Right atrium auricular region (tissue), 2 donors: ENCODE measurements around the gene SCN1A. TPM values are rescaled to one million over a fixed set of nuclear protein-coding genes. Genes with fewer than 3 reads are reported as not detected.

Experiments
- DNase-seq: peaks from one replicate; pipeline ENCODE4 v3.0.0-alpha.2; 2019; ENCODE audit warnings: low spot score
- H3K27ac ChIP-seq, 2 donors: fragments of 200-600 bp; sonication (generic); 1 replicate in 1 of 2; 2 replicates in 1 of 2; pipeline ENCODE4 v1.5.1; 2016 to 2019
- H3K27me3 ChIP-seq, 2 donors: fragments of 200-600 bp; sonication (generic); one replicate each; pipeline versions ENCODE4 v1.5.1 to v1.6.0; 2017 to 2019
- H3K36me3 ChIP-seq: fragments of 200-600 bp; sonication (generic); one replicate; pipeline ENCODE4 v1.5.1; 2016
- H3K4me1 ChIP-seq, 2 donors: fragments of 200-600 bp; sonication (generic); one replicate each; pipeline versions ENCODE4 v1.5.1 to v1.6.0; 2017 to 2019
- H3K4me3 ChIP-seq, 2 donors: fragments of 200-600 bp; sonication (generic); 1 replicate in 1 of 2; 2 replicates in 1 of 2; pipeline ENCODE4 v1.5.1; 2017 to 2019; ENCODE audit warnings: mild to moderate bottlenecking in 1 of 2, moderate library complexity in 1 of 2
- H3K9me3 ChIP-seq, 2 donors: fragments of 200-600 bp; sonication (generic); one replicate each; pipeline ENCODE4 v1.5.1; 2019
- CTCF ChIP-seq, 2 donors: fragments of 200-600 bp; sonication (generic); IDR thresholded peaks; one replicate each; pipeline ENCODE4 v1.5.1; 2019; ENCODE audit warnings: antibody characterized with exemption in 2 of 2
- total RNA-seq, 2 donors: library from RNA; depleted of rRNA; stranded (reverse); fragments of >200 nt; gene quantifications; one replicate each; pipeline ENCODE4 v1.1.0, GENCODE V29; 2016

The SCN1A gene
- total RNA-seq, 2 donors from 2014 or later = 0.44 TPM; not detected in 1

GRCh38 chr2:165957030-165957675 is 170.7 kb downstream of the SCN1A start:
- peak overlapping the region in 1 of 2 donors; percentile 14 for H3K4me3 ChIP-seq
- H3K27me3 ChIP-seq = no peaks in the 10 kb centered on the region
- H3K4me1 ChIP-seq = peaks cover 0 to 16% of the 10 kb centered on the region in 2 donors
- H3K36me3 ChIP-seq = no peaks in the 10 kb centered on the region
- no peak overlapping the region for H3K27ac ChIP-seq
- DNase-seq = no peak
- TF ChIP-seq CTCF (IDR thresholded peaks at IDR 0.05) = no peak
- no peaks in the 10 kb centered on the region for H3K9me3 ChIP-seq

- Histone ChIP-seq H3K36me3 (no peaks in the 10 kb centered on the region), H3K4me1 (peaks cover 0 to 27% of the 10 kb centered on the region in 2 donors), H3K9me3 (no peaks in the 10 kb centered on the region), H3K4me3 (peak within 1 kb of the TSS; percentile 69 to 87), H3K27me3 (no peaks in the 10 kb centered on the region), H3K27ac (peak within 1 kb of the TSS; percentile 86 to 87)
- TF ChIP-seq CTCF (IDR thresholded peaks at IDR 0.05) = peak; percentile 86 to 90
- peak; percentile 87 for DNase-seq
These were observed 173.9 kb downstream of the SCN1A start, which contains the start of gene TTC21B for GRCh38 chr2:165953655-165954606. Gene TTC21B, minus strand, starts transcription at chr2:165953776. Its CDS starts 71 bp downstream, at chr2:165953705.

GRCh38 chr2:165953306-165953654 is 174.5 kb downstream of the SCN1A start:
- Histone ChIP-seq H3K4me3 (peak overlapping the region; percentile 69 to 87), H3K27ac (peak overlapping the region; percentile 86 to 87), H3K9me3 (no peaks in the 10 kb centered on the region), H3K36me3 (no peaks in the 10 kb centered on the region), H3K4me1 (peaks cover 0 to 27% of the 10 kb centered on the region in 2 donors), H3K27me3 (no peaks in the 10 kb centered on the region)
- DNase-seq = peak; percentile 62
- no peak for TF ChIP-seq CTCF (IDR thresholded peaks at IDR 0.05)

GRCh38 chr2:165952741-165953211 is 175.0 kb downstream of the SCN1A start:
- DNase-seq = no peak
- Histone ChIP-seq H3K4me3 (peak overlapping the region; percentile 69 to 87), H3K27me3 (no peaks in the 10 kb centered on the region), H3K36me3 (no peaks in the 10 kb centered on the region), H3K27ac (peak overlapping the region; percentile 86 to 87), H3K4me1 (peaks cover 0 to 27% of the 10 kb centered on the region in 2 donors), H3K9me3 (no peaks in the 10 kb centered on the region)
- TF ChIP-seq CTCF (IDR thresholded peaks at IDR 0.05) = no peak

- no peak for TF ChIP-seq CTCF (IDR thresholded peaks at IDR 0.05)
- DNase-seq = no peak
- Histone ChIP-seq H3K36me3 (no peaks in the 10 kb centered on the region), H3K4me1 (peaks cover 0 to 27% of the 10 kb centered on the region in 2 donors), H3K27me3 (no peaks in the 10 kb centered on the region), H3K4me3 (no peak overlapping the region), H3K27ac (no peak overlapping the region), H3K9me3 (no peaks in the 10 kb centered on the region)
These were observed 175.7 kb downstream of the SCN1A start for GRCh38 chr2:165952085-165952484.
